GM10266 (cell line): ENCODE results near the gene PLS3.

Source experiments
- DNase-seq: peaks from one replicate; pipeline ENCODE4 v3.0.0; 2012; ENCODE audit errors: extremely low spot score
- TF ChIP-seq, protein P1 (sequence below): IDR thresholded peaks from 2 replicates; pipeline ENCODE4 v1.5.1; 2012; ENCODE audit warnings: mild to moderate bottlenecking, low read depth; ENCODE audit not compliant: control insufficient read depth, insufficient read depth; ENCODE audit errors: missing control alignments

The PLS3 gene

DNA sequence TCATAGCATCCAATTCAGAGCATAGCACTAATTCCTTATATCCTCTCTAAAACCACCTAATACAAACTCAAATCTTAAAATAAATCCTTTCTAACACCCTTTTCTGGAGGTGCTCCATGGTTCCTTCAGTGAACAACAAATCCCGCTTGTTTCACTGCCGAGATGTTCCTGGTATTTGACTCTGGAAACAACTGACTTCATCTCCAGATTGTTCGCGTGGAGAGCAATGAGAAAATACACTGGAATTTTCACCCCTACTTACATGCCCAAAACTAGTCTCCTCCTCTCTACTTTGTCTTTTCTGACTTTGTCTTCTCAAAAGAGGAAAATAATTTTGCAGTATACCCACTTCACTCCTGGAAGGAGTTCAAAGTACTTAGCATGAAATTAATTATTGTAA is 129.0 kb downstream of the PLS3 start:
- no peak for DNase-seq
- TF ChIP-seq, protein P1, sequence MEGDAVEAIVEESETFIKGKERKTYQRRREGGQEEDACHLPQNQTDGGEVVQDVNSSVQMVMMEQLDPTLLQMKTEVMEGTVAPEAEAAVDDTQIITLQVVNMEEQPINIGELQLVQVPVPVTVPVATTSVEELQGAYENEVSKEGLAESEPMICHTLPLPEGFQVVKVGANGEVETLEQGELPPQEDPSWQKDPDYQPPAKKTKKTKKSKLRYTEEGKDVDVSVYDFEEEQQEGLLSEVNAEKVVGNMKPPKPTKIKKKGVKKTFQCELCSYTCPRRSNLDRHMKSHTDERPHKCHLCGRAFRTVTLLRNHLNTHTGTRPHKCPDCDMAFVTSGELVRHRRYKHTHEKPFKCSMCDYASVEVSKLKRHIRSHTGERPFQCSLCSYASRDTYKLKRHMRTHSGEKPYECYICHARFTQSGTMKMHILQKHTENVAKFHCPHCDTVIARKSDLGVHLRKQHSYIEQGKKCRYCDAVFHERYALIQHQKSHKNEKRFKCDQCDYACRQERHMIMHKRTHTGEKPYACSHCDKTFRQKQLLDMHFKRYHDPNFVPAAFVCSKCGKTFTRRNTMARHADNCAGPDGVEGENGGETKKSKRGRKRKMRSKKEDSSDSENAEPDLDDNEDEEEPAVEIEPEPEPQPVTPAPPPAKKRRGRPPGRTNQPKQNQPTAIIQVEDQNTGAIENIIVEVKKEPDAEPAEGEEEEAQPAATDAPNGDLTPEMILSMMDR, result no peak

DNA sequence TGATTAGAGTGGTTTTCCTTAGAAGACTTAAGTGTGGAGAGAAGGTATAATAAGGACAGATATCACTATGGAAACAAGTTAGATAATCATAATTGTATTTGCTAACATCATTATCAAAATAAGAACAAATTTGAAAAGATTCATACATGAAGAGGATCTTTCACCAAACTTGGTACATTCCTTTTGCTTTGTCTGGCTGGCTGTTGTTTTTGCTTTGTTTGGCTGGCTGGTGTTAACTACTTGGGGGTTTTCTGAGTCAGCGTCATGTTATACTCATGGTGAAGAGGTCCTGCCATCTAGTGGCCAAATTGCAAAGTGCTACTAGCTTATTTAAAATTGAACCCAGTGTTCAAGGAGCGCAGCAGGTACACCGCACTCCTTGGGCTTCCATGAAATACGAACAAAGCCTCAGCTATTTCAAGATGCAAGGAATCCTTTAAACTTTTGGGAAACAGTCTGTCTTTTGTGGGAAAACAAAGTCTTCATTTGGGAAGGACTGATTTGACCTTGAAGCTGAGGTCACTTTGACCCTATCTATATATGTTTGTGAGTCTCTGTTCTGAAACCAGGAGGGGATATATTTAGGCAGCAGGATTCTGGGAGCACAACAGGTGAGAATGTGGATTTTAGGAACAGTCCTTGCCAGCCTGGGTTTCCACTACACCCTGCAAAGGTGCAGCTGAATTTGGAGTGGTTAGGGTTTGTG is 129.7 kb downstream of the PLS3 start:
- TF ChIP-seq, protein P1, result peak; percentile 69
- peak; percentile 32 for DNase-seq

DNA sequence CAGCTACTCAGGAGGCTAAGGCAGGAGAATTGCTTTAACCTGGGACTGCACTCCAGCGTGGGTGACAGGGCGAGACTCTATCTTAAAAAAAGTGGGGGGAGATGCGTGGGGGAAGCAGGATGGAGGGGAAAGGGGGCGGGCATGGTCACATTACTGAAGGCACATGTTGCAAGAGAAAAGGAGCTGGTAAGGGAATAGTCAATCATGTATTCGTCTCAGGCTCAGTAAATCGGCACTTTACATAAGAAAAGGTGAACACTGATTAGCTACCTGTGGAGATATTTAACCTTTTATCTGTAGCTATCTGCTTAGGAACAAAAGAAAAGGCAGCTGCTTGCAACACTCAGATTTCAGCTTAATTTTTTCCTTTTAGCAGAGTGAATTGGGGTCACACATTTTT is 132.5 kb downstream of the PLS3 start:
- no peak for DNase-seq
- TF ChIP-seq, protein P1, result no peak

DNA sequence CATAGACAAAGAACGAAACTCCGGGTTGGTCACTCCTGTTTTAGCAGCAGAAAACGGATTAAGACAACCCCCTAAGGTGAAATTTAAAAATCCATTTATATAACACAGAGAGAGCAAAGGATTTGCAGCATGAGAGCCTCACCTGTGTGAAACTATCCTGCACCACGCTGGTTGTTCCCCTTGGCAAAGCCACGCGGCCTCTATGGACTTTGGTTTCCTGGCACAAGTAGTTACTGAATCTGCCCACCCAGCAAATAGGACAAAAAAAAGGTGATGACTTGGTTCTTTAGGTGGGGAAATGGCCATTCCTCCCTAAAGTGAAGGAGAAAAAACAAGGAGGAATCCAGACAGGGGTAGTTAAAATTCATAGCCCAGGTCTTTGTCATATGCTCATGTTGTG is 133.1 kb downstream of the PLS3 start:
- TF ChIP-seq, protein P1, result no peak
- DNase-seq, result no peak

DNA sequence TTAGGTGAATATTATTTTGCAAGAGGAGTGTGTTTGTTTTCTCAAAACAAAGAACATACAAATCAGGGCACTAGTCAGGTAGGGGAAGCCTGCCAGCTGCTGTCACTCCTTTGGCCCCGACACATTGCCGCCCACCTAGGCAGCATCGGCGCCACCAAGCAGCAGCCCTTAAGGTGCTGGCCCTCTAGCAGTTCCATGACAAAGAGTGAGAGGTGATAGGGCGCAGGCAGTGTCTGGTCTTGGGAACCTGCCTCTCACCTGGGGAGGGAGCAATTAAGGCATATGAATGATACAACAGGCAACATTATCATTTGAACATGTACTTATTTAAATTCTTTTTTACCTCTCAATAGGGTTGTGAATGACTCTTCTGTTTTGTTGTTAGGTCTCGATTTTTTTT is 135.1 kb downstream of the PLS3 start:
- TF ChIP-seq, protein P1, result no peak
- DNase-seq, result no peak

DNA sequence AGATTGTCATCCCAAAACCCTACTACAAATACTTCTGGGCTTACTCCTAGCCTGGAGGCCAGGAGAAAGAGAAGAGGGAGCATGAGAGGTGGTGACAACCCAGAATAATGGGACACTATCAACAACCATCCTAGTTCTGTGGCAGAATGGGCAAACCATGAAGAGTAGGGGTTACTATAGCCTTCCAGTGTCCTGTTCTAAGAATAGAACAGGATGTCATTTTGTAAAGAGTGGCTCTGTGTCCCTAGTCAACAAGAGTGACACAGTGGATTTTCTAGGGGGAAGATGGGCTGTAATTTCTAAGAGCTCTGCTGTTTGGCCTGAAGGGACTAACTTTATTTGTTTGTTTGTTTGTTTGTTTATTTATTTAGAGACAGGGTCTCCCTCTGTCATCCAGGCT is 136.0 kb downstream of the PLS3 start:
- TF ChIP-seq, protein P1, result no peak
- no peak for DNase-seq

DNA sequence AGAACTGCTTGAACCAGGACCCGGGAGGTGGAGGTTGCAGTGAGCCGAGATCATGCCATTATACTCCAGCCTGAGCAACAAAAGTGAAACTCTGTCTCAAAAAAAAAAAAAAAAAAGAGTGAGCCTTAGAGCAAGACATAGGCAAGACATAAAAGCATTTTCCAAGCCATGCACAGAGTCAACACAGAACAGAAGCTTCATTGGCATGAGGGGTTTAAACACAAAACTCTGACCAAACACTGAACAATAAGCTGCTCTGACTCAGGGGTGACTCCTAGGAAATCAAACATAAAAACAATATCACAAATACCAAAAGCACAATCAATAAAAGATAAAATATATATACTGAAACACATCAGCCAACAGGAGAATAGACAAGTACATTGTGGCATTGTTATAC is 136.8 kb downstream of the PLS3 start:
- no peak for DNase-seq
- TF ChIP-seq, protein P1, result no peak
